ENCODE data around the gene SEMA3B.
"Not testable (repeated sequence)": the region's sequence is repeated elsewhere in the genome, so short reads cannot be mapped to it uniquely, and the experiment has no call there.

The SEMA3B gene

DNA sequence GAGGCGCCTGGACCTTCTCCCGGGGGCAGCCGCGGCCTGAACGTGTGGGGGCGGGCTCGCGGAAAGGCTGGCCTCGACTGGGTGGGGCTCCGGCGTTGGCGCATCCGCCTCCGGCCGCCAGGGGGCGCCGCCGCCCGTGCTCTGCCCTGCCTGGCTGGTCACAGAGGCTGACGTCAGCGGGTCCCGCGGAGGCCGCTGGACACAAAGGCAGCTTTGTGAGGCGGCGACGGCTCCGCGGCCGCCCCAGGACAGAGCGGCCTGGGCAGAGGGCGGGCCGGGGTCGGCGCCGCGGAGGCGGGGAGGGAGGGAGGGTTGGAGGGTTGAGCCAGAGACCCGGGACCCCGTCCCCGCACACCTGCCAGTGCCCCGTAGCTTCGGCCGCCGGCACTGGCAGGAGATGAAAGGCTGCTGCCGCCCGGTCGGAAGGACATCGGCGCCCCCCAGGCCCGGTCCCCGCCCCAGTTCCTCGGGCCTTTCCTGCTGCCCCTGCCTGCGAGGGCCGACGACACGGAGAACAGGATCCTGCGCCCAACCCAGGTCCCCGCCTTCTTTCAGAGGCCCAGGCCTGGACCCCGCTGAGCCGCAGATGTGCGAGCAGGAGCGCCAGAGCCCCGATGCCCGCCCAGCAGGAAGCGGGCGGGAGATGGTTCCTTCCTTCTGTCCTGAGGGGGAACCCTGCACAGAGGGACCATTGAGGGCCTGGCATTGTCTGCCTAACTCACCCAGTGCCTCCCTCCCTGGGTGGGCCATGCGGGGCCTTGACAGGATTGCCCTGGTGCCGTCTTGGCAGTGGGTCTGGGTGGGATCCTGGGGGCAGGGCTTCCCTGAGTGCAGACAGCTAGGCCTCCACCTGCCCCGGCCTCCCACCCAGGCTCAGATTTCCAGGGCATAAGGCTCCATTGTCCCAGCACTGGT, 8.7 kb upstream of the SEMA3B start:
- DNase-seq: peak; percentile 59 to 83 (median 72)

DNA sequence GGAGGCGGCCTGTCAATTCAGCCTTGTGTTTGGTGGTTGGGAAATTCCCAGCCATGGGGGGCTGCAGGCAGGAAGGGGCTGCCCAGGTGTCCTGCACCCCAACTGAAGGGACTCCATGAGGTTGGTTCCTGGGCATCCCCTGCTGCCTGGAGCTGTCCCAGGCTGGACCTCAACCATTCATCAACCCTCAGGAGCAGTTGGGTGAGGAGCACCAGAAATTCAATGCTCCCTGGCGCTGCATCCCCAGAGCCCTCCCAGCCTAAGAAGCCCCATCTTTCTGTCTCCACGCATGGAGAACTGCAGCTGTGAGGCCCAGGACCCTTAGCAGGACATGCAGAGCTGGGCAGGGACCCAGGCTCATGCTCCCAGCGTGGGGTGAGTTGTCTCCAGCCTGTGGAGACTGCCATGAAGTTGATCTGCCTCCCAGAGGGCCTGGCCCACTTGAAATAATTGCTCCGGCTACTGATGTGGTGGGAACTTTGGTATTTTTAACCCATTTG, 8.0 kb upstream of the SEMA3B start:
- DNase-seq: no peak

DNA sequence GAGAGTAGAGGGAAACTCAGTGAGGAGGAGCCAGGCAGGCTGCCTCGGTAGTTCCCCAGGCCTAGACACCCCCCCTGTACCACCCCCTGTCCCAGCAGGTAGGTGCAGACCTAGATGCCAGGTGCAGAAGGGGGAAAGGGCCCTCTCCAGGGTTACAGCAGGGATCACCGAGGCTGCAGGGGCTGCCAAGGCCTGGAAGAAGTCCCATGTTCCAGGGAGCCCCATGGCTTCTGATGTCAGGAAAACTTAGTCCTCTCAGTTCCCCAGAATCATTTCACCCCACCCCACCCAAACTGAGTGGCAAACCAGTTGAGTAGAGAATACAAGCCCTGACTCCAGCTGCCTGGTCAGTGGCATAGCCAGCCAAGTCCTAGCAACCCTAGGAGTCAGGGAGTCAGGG, 7.4 kb upstream of the SEMA3B start:
- no peak for DNase-seq

DNA sequence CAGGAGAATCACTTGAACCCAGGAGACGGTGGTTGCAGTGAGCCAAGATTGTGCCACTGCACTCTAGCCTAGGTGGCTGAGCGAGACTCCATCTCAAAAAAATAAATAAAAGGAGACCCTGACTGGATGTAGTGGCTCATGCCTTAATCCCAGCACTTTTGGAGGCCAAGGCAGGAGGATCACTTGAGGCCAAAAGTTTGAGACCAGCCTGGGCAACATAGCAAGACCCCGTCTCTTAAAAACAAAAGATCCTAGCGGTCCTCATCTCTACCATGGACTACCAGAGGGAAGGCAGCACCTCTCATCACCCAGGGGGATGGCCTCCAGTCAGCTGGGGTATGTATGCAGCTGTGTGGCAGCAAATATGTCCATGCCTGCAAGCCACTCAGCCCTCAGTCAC, 6.7 kb upstream of the SEMA3B start:
- DNase-seq: not testable (repeated sequence)

DNA sequence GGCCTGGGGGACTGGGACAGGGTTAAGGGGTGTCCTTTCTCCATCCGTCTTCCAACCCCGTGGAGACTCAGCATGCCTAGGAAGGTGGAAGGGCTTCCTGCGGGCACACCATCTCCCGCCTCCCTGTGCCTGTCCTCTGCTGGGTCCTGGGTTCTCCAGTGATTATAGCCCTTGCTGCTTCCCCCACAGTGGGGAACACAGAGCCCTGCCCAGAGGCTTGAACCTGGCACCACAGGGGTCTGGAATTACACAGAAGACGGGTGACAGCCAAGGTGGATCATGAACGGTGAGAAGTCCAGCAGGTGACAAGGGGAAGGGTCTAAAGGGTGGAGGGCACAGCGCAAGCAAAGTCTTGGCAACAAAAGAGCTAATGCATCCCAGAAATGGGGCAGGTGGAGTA, 6.2 kb upstream of the SEMA3B start:
- DNase-seq: no peak

DNA sequence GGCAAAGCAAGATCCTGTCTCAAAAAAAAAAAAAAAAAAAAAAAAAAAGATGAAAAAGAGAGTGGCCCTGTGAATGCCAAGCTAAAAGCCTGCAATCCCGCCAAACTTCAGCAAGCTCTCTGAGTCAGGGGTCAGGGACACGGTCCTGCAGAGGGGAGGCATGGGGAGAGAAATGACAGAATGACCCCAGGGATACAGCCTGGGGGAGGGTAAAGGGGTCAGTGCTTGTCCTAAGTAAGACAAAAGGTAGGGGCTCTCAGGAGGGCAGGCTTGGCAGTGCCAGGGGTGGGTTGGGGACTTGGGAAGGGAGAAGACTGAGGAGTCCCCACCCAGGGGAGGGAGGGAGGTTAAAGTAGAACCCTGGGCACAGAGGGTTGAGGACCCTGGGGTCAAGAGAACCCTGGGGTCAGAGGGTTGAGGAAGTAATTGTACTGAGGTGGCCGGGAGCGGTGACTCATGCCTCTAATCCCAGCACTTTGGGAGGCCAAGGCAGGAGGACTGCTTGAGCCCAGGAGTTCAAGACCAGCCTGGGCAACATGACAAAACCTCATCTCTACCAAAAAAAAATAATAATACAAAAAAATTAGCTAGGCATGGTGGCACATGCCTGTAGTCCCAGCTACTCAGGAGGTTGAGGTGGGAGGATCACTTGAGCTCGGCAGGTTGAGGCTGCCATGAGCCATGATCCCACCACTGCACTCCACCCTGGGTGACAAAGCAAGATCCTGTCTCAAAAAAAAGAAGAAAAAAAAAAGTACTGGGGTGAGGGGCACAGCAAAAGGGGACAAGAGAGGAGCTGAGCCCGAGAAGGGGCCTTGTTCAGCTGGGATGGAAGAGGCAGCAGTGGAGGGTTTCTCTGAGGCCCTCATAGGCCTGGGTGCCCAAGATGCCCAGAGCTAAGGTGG, 5.2 kb upstream of the SEMA3B start:
- DNase-seq: no peak

DNA sequence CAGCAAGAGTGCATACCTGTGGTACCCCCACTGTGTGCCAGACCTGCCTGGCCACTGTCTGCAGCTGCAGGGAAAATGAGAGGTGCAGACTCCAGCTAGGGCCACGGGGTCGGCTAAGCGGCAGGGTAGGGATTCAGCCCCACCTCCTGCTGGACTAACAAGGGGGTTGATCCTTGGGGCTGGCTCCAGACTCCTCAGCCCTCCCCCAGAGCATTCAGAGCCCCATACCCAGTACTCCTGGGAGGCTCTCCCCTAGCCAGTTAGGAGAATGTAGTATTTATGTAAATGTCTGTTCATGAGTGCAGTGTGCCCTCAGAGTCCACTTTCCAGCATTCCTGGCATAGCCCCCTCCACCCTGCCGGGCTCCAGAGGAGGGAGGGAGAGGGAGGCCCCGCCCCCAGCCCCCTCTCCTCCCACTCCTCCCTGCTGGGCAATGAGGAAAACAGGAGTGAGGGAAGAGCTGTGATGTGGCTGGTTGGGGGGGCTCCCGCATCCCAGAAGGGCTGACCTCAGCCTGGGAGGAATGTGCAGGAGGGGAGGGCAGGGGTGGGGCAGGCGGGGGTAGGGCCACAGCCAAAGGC, 4.5 kb upstream of the SEMA3B start:
- DNase-seq: no peak

DNA sequence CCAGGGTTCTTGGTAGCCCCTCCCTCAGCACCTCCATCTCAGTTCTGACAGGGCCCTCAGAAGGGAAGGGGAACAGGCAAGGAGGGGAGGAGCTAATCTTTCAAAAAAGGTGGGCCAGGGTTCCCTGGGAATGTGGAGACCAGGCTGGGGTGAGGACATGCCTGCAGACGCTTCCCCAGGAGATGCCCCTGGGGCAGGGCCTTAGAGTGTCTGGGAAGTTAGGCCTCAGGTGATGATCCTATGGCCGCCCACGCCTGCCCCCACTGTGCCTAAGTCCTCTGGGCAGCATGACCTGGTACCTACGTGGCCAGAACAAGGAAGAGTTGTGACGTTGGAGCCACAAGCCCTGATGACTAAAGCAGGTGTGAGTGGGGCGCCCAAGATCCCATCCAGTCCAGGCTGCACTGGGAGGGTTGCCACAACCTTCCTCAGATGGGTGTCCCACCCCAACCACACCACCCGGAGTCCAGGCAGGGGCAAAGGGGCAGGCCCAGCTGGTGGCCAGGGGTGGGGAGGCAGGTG, 3.9 kb upstream of the SEMA3B start:
- no peak for DNase-seq

DNA sequence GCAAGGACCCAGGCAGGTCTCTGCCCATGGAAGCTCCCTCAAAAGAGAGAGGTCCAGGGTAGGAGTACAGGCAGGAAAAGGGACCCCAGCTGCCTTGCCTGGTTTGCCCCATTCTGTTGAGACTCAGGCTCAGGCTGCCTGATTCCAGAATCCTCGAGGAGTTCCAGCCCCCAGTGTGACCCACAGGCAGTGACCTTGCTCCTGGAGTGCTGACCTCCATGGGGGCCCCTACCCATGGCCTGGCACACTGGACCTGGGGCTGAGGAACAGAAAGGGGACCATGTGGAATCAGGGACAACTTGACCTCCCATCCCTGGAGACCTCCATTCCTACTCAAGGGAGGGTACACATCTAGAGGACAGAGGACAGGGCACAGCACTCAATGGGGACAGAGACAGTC, 3.4 kb upstream of the SEMA3B start:
- DNase-seq: no peak

DNA sequence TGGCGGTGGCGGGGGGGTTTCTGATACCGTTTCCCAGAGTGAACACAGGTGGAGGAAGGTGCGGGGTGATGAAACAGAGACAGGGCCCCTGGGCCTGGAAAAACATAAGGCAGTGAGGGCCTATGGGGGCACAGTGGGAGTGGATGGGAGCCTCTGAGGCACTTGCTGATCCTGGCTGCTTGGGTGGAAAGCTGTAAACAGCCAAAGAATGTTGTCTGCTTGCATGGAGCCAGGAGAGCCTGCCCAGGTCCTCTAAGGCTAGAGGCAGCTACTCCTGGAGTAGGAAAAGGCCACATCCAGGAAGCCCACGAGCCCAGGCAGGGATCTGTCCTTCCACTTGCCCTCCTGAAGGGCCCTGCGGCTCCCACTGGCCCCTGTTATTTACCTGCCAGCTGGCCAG, 2.9 kb upstream of the SEMA3B start:
- no peak for DNase-seq

DNA sequence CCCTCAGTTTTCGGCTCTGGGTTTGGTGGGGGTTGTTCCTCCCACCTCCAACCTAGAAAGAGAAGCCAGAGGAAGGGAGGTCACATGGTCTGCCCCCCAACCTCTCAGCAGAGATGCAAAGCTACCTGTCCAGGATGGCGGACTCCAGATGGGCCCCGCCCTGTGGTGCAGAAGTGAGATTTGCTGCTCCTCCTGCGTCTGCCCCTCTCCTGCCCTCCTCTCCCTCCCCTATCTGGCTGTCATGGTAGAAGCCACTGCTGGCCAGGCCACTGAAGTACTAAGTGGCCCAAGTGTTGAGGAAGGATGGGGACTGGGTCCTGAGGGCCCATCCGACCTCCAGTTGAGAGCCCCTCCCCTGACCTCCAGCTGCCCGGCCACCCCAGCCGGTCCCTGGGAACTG, 2.1 kb upstream of the SEMA3B start:
- DNase-seq: no peak

DNA sequence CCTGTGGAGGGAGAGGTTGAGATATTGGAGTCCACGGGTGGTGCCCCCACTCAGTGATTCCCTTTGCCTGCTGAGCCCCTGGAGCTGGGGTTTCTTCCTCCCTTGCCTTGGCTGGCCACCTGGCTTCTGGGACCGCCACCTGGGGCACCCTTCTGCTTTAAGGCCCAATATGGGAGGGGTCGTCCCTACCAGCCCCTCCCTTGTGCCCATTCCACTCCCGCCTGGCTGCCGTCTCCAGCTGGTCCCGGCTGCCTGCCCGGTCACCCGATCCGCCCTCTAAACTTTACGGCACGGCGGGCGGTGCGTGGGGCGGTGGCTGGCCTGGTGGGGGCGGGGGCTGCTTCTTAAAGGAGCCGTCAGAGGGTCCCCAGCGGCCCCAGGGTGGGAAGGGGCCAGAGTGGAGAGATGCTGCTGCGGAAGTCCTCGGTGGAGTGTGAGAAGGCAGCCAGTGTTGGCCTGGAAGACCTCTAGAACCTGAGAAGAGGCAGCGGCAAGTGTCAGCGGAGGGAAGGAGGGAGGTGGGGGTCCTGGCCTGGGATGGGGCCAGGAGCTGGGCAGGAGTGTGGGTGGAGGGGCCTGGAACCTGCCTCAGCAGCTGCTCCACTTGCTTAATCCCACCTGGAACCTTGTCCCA, 1.6 kb upstream of the SEMA3B start:
- no peak for DNase-seq

DNA sequence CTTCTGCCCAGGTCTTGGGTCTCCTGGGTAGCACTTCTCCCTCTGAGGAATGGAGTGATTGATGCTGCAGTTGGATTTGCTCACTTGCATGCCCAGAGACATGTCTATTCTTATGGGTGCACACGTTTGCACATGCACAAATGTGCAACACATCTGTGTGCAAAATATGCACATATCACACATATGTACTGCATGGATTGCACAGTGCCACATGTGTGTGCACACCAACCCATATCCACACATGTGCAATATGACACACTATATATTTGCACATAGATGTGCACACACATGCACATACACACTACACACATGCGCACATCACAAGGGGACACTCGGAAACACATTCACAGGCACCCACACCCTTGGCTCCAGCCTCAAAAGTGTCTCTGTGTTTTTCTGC, 671 bp upstream of the SEMA3B start:
- DNase-seq: no peak

DNA sequence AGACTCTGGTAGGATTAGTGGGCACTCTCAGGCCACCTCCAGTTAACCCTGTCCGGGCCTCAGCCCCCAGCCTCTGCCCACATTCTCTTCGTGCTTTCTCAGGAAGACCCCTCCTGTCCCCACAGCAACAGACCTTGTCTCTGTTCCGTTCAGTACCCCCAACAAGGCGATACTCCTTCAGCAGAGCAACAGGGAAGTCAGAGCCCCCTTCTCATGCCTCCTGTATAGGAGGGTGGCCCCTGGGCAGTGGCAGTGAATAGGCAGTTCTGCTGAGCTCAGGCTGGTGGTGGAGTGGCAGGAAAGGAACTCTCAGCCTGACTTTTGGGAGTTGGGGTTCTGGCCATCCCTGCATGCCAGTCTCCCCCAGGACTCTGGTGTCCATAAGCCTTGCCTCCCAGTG, 513 bp downstream of the SEMA3B start:
- no peak for DNase-seq

DNA sequence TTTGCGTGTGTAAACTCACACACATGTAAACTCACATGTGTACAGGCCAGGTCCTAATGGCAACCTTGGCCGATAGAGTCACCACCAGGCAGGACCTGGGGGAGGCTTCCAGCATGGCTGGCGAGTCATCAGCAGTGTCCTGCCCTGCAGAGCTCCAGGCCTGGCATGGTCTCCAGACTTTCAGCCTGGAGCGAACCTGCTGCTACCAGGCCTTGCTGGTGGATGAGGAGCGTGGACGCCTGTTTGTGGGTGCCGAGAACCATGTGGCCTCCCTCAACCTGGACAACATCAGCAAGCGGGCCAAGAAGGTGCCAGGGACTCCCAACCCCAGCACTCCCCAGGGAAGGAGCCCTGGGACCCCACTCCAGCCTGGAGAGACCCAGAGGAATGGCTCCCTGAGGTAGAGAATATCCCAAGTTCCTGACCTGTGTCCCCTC, 1.0 kb downstream of the SEMA3B start:
- no peak for DNase-seq

DNA sequence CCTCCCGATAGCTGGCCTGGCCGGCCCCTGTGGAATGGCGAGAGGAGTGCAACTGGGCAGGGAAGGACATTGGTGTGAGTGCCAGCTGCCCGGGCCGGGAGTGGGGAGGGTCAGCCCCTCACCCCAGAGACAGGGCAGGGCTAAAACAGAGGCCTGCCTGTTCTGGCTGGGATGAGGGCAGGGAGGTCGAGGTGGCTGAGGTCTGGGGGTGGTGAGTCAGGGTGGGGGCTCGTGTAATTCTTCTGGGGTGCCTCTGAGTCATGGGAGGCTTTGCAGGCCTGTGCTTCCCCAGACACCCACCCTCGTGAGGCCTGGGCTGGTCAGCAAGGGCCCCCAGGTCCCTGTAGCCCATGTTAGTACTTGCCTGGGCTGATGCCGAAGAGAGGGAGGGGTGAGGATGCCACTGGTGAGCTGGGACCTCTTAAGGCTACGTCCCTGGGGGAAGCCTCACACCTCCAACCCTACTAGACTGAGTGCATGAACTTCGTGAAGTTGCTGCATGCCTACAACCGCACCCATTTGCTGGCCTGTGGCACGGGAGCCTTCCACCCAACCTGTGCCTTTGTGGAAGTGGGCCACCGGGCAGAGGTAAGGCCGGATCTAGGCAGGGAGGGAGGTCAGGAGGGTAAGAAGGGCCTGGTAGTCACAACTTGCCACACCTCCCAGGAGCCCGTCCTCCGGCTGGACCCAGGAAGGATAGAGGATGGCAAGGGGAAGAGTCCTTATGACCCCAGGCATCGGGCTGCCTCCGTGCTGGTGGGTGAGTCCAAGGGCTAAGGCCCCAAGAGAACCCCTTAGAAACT, 1.7 kb downstream of the SEMA3B start:
- no peak for DNase-seq

DNA sequence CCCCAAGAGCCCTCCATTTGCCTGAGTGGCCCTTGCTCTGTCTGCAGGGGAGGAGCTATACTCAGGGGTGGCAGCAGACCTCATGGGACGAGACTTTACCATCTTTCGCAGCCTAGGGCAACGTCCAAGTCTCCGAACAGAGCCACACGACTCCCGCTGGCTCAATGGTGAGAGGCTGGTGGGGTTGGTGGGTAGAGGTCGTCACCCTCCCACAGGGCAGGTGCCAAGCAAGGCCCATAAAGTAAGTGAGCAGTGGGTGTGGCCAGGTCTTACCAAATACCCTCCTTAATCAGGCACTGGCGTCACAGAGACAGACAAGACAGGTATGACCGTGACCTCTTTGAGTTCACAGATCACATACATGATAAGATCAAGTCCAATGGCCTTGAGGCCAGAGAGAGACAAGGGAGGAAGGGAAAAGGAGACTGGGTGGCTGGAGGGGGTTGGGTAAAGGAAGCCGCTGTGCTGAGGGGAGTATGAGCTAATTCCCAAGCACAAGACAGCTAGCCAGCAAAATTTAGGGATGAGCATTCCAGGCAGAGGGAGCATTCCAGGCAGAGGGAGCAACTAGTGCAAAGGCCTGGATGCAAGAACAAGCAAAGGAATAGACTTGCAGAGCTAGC, 2.5 kb downstream of the SEMA3B start:
- DNase-seq: no peak

DNA sequence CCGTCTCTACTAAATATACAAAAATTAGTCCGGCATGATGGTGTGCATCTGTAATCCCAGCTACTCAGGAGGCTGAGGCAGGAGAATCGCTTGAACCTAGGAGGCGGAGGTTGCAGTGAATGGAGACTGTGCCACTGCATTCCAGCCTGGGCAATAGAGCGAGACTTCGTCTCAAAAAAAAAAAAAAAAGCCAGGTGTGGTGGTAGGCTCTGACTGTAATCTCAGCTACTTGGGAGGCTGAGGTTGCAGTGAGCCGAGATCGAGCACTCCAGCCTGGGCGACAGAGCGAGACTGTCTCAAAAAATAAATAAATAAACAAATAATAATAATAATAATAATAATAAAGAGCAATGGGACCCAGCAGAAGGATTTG, 3.6 kb downstream of the SEMA3B start:
- not testable (repeated sequence) for DNase-seq

DNA sequence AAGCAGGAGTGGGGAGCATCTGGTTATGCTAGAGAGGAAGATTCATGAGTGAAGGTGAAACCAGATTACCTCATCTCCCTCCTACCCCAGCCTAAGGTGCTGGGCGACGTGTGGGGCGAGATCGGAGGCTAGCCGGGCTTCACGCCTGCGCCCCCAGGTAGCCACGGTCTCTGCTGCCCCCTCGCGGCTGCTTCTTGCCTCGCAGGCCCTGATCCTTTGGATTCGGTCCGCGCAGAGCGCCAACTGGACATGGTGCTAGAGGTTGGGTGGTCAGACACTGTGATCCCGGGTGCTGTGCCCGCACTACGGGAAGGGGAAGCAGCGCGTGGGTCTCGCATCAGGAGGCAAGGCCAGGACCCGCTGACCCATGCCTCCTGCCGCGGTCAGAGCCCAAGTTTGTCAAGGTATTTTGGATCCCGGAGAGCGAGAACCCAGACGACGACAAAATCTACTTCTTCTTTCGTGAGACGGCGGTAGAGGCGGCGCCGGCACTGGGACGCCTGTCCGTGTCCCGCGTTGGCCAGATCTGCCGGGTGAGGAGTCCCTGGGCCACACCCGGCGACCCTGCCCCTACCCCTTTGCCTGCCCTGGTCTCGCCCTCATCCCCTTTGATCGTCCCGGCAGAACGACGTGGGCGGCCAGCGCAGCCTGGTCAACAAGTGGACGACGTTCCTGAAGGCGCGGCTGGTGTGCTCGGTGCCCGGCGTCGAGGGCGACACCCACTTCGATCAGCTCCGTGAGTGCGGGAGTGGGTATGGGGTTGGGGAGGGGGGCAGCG, 4.2 kb downstream of the SEMA3B start:
- peak; percentile 68 to 87 (median 83) for DNase-seq

DNA sequence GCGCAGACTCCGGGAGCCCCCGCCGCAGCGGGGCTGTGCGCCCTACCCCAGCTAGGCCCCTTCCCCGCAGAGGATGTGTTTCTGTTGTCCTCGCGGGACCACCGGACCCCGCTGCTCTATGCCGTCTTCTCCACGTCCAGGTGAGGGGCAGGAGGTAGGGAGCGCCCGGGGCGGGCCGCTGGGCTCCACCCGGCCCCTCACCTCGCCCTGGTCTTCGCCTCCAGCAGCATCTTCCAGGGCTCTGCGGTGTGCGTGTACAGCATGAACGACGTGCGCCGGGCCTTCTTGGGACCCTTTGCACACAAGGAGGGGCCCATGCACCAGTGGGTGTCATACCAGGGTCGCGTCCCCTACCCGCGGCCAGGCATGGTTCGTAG, 4.7 kb downstream of the SEMA3B start:
- no peak for DNase-seq
